GM18861 (cell line): Measurements from ENCODE around the gene CENPU.

ENCODE experiments used
- ATAC-seq: cut with Tn5 transposase; IDR thresholded peaks from one replicate; pipeline ENCODE4 v1.9.1; 2021; ENCODE audit not compliant: unreplicated experiment

Gene CENPU

GRCh38 chr4:184645904-184646610 lies 87.8 kb downstream of the CENPU start:
- ATAC-seq = no peak

- no peak for ATAC-seq
These were observed 89.2 kb downstream of the CENPU start for GRCh38 chr4:184644553-184645307.
